ENCODE measurements around the gene ATOH1. TPM values are rescaled to one million over a fixed set of nuclear protein-coding genes. Genes with fewer than 3 reads are reported as not detected.

ATOH1 gene, protein sequence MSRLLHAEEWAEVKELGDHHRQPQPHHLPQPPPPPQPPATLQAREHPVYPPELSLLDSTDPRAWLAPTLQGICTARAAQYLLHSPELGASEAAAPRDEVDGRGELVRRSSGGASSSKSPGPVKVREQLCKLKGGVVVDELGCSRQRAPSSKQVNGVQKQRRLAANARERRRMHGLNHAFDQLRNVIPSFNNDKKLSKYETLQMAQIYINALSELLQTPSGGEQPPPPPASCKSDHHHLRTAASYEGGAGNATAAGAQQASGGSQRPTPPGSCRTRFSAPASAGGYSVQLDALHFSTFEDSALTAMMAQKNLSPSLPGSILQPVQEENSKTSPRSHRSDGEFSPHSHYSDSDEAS
- total RNA-seq: not detected
- total RNA-seq (2013): not detected

- Histone ChIP-seq H3K9me3 (ENCODE audit: control insufficient read depth, insufficient read depth, low read length) (no peaks in the 10 kb centered on the region), H3K27ac (ENCODE audit: low read length) (no peak within 1 kb of the TSS), H3K27me3 (ENCODE audit: control insufficient read depth, insufficient read depth, low read length) (peaks cover 50% of the 10 kb centered on the region), H3K4me3 (ENCODE audit: low read length) (no peak within 1 kb of the TSS), H3K36me3 (ENCODE audit: control insufficient read depth, insufficient read depth, low read length) (no peaks in the 10 kb centered on the region), H3K4me1 (ENCODE audit: control insufficient read depth, insufficient read depth, low read length) (no peaks in the 10 kb centered on the region)
- Mint-ChIP-seq H3K36me3 (peaks cover 44% of the 10 kb centered on the region), H3K4me3 (peak within 1 kb of the TSS; percentile 35), H3K27ac (no peak within 1 kb of the TSS), H3K9me3 (peaks cover 2 to 6% of the 10 kb centered on the region in 2 donors), H3K27me3 (ENCODE audit: low read depth in 2 of 2) (peaks cover 57 to 64% of the 10 kb centered on the region in 2 donors), H3K4me1 (peaks cover 0 to 4% of the 10 kb centered on the region in 2 donors)
- ATAC-seq (no peak), DNase-seq (no peak)
- 3% methylated on average over 46 of the region's 46 CpGs for WGBS (ENCODE audit: insufficient coverage)
- no peak for TF ChIP-seq CTCF (IDR thresholded peaks at IDR 0.05)
- intact Hi-C loops (cut with micrococcal nuclease): no loop called here
Observed at GRCh38 chr4:93828332-93828994, at the start of gene ATOH1. Gene ATOH1 (plus strand): TSS chr4:93828753. CDS start chr4:93828927, 174 bp downstream.

GRCh38 chr4:93779228-93779627, 49.3 kb upstream of the ATOH1 start:
- 27% methylated on average over 2 of the region's 2 CpGs for WGBS (ENCODE audit: insufficient coverage)
- Histone ChIP-seq H3K36me3 (ENCODE audit: control insufficient read depth, insufficient read depth, low read length) (no peaks in the 10 kb centered on the region), H3K4me3 (ENCODE audit: low read length) (no peak overlapping the region), H3K27ac (ENCODE audit: low read length) (no peak overlapping the region), H3K9me3 (ENCODE audit: control insufficient read depth, insufficient read depth, low read length) (no peaks in the 10 kb centered on the region), H3K4me1 (ENCODE audit: control insufficient read depth, insufficient read depth, low read length) (no peaks in the 10 kb centered on the region), H3K27me3 (ENCODE audit: control insufficient read depth, insufficient read depth, low read length) (no peaks in the 10 kb centered on the region)
- Mint-ChIP-seq H3K4me1 (no peaks in the 10 kb centered on the region), H3K27ac (no peak overlapping the region), H3K4me3 (no peak overlapping the region), H3K36me3 (no peaks in the 10 kb centered on the region), H3K9me3 (peaks cover 3 to 4% of the 10 kb centered on the region in 2 donors), H3K27me3 (ENCODE audit: low read depth in 2 of 2) (no peaks in the 10 kb centered on the region)
- DNase-seq: no peak
- intact Hi-C loops (cut with micrococcal nuclease): no loop called here
- ATAC-seq: no peak
- no peak for TF ChIP-seq CTCF (IDR thresholded peaks at IDR 0.05)

DNA sequence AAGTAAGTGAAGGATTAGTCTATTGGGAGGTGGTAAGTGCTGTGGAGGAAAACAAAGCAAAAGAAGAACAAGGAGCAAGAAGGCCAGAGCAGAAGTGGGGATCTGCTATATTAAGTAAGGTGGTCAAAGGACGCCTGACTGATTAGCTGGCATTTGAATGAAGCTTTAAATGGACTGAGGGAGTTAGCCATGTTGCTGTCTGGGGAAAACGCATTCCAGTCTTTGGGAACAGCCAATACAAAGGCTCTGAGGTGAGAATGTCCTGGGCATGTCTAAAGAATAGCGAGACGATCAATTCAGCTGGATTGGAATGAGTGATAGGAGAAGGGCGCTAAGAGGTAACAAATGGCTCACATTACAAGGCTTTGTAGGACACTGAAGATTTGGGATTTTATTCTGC, 48.5 kb upstream of the ATOH1 start:
- no peaks in the 10 kb centered on the region for H3K36me3 ChIP-seq (ENCODE audit: control insufficient read depth, insufficient read depth, low read length)
- H3K4me3 Mint-ChIP-seq: no peak overlapping the region
- no peaks in the 10 kb centered on the region for H3K27me3 ChIP-seq (ENCODE audit: control insufficient read depth, insufficient read depth, low read length)
- DNase-seq: no peak
- no peaks in the 10 kb centered on the region for H3K9me3 ChIP-seq (ENCODE audit: control insufficient read depth, insufficient read depth, low read length)
- H3K4me1 Mint-ChIP-seq: no peaks in the 10 kb centered on the region
- H3K9me3 Mint-ChIP-seq: peaks cover 3 to 4% of the 10 kb centered on the region in 2 donors
- H3K27ac ChIP-seq (ENCODE audit: low read length): no peak overlapping the region
- no peak overlapping the region for H3K27ac Mint-ChIP-seq
- no peak overlapping the region for H3K4me3 ChIP-seq (ENCODE audit: low read length)
- H3K36me3 Mint-ChIP-seq: no peaks in the 10 kb centered on the region
- 82% methylated on average over 5 of the region's 5 CpGs for WGBS (ENCODE audit: insufficient coverage)
- TF ChIP-seq CTCF (IDR thresholded peaks at IDR 0.05): no peak
- H3K27me3 Mint-ChIP-seq (ENCODE audit: low read depth in 2 of 2): no peaks in the 10 kb centered on the region
- no peaks in the 10 kb centered on the region for H3K4me1 ChIP-seq (ENCODE audit: control insufficient read depth, insufficient read depth, low read length)
- intact Hi-C loops (cut with micrococcal nuclease): no loop called here
- no peak for ATAC-seq
